GM18870 (cell line): ENCODE measurements around the gene DCLK1.
"Not testable (repeated sequence)": the region's sequence is repeated elsewhere in the genome, so short reads cannot be mapped to it uniquely, and the experiment has no call there.

Experiments used
- ATAC-seq: cut with Tn5 transposase; IDR thresholded peaks from one replicate; pipeline ENCODE4 v1.9.1; 2021; ENCODE audit warnings: moderate library complexity; ENCODE audit not compliant: unreplicated experiment

The DCLK1 gene

GRCh38 chr13:35988648-35989081, 142.5 kb downstream of the DCLK1 start:
- no peak for ATAC-seq

- no peak for ATAC-seq
These were observed 143.3 kb downstream of the DCLK1 start for GRCh38 chr13:35987572-35988513.

GRCh38 chr13:35984776-35985453, 146.3 kb downstream of the DCLK1 start:
- no peak for ATAC-seq

GRCh38 chr13:35984287-35984686, 146.9 kb downstream of the DCLK1 start:
- no peak for ATAC-seq

GRCh38 chr13:35983703-35984102, 147.5 kb downstream of the DCLK1 start:
- ATAC-seq = not testable (repeated sequence)

- ATAC-seq = no peak
These were observed 148.0 kb downstream of the DCLK1 start for GRCh38 chr13:35983206-35983605.

GRCh38 chr13:35979361-35979951, 151.7 kb downstream of the DCLK1 start:
- ATAC-seq = no peak

- no peak for ATAC-seq
These were observed 152.4 kb downstream of the DCLK1 start for GRCh38 chr13:35978607-35979316.

GRCh38 chr13:35977060-35977459, 154.1 kb downstream of the DCLK1 start:
- no peak for ATAC-seq

GRCh38 chr13:35976126-35976525, 155.1 kb downstream of the DCLK1 start:
- no peak for ATAC-seq

GRCh38 chr13:35966951-35967350, 164.2 kb downstream of the DCLK1 start:
- ATAC-seq = not testable (repeated sequence)

GRCh38 chr13:35966024-35966423, 165.2 kb downstream of the DCLK1 start:
- ATAC-seq = no peak

- ATAC-seq = no peak
These were observed 165.8 kb downstream of the DCLK1 start for GRCh38 chr13:35965226-35965927.

GRCh38 chr13:35964863-35965180, 166.4 kb downstream of the DCLK1 start:
- no peak for ATAC-seq

- ATAC-seq = no peak
These were observed 166.9 kb downstream of the DCLK1 start for GRCh38 chr13:35964011-35964862.

GRCh38 chr13:35961461-35962220, 169.5 kb downstream of the DCLK1 start:
- no peak for ATAC-seq

GRCh38 chr13:35961002-35961401, 170.2 kb downstream of the DCLK1 start:
- ATAC-seq = no peak

GRCh38 chr13:35957996-35958395, 173.2 kb downstream of the DCLK1 start:
- no peak for ATAC-seq

- no peak for ATAC-seq
These were observed 173.9 kb downstream of the DCLK1 start for GRCh38 chr13:35957241-35957731.
